Pancreas (tissue), 10 donors: Measurements from ENCODE around the gene SLC2A6. TPM values are rescaled to one million over a fixed set of nuclear protein-coding genes. Genes with fewer than 3 reads are reported as not detected.

ENCODE experiments used
- ATAC-seq, 4 donors: fragments of 200-7000 bp; cut with Tn5 transposase; one replicate each; pipeline versions ENCODE4 v1.8.0 to v1.9.1; 2020; ENCODE audit warnings: mild to moderate bottlenecking in 4 of 4, moderate library complexity in 4 of 4
- DNase-seq, 6 donors: peaks; one replicate each; pipeline ENCODE4 v3.0.0-alpha.2; 2020
- FAIRE-seq: peaks from 2 replicates; lab custom pipeline; 2012; peaks lifted over from hg19 to GRCh38; lab: Jason Lieb, UNC
- H3K27ac ChIP-seq, 4 donors: fragments of 200-600 bp; sonication (generic); 1 replicate in 3 of 4; 2 replicates in 1 of 4; pipeline versions ENCODE4 v1.5.0 to v1.8.0; 2020
- H3K27me3 ChIP-seq, 4 donors: fragments of 200-600 bp; one replicate each; pipeline ENCODE4 v1.8.0; 2021
- H3K36me3 ChIP-seq, 3 donors: fragments of 200-600 bp; sonication (generic) in 1 of 3; one replicate each; pipeline versions ENCODE4 v1.5.0 to v1.8.0; 2020 to 2021
- H3K4me1 ChIP-seq, 3 donors: fragments of 200-600 bp; one replicate each; pipeline ENCODE4 v1.8.0; 2021
- H3K4me3 ChIP-seq, 4 donors: fragments of 200-600 bp; sonication (generic) in 2 of 4; one replicate each; pipeline versions ENCODE4 v1.5.0 to v1.8.0; 2020 to 2021
- H3K9me3 ChIP-seq, 4 donors: fragments of 200-600 bp; one replicate each; pipeline ENCODE4 v1.8.0; 2021
- CTCF ChIP-seq, 4 donors: fragments of 200-600 bp; sonication (generic) in 3 of 4; IDR thresholded peaks; one replicate each; pipeline versions ENCODE4 v1.5.0 to v1.8.0; 2021; ENCODE audit warnings: antibody characterized with exemption in 4 of 4
- WGBS, 2 donors: extraction: QIAGEN DNeasy Blood & Tissue Kit; methylation state at CpG; one replicate each; pipeline ENCODE4 v1.1.7; 2013; 5-methylcytosine and 5-hydroxymethylcytosine counted together
- intact Hi-C, 3 donors: fragments of 100-400 bp; cut with DNase I; formaldehyde crosslinking; loops; one replicate each; pipeline versions ENCODE4 v1.11.1 to v1.14.2; 2022
- polyA plus RNA-seq, 2 donors: library from polyadenylated mRNA; stranded (reverse); fragments of 200-250 nt; gene quantifications; one replicate each; pipeline ENCODE4 v1.2.3, GENCODE V29; 2013
- total RNA-seq, 6 donors: library from RNA; stranded (reverse); fragmentation: NEBNext Ultra II Directional in 4 of 6; extraction: Animal tissue kit (Norgen Biotek cat#: 25700) in 4 of 6; gene quantifications; one replicate each; pipeline versions ENCODE4 v1.2.1 to v1.2.4, GENCODE V29; 2021 to 2023
- donor health status: healthy with polysubstance abuse.
- donor health status: DM: no; HTN: no; CAD: no; lungs with moderate emphysema.
- donor health status: DM: no; HTN: no; CAD: no.
- donor health status: control.
- donor health status: control.
- donor health status: Bipolar disorder and iron deficiency.
- donor health status: DM: yes; HTN: yes; CAD: no.
- donor health status: DM: no; HTN: no; CAD: no.
- donor health status: DM: no; HTN: no; CAD: no.
- donor health status: DM: yes; HTN: yes; CAD: no.

The SLC2A6 gene
- total and polyA plus RNA-seq, 8 donors, result 1.1 to 6.7 (median 3.9) TPM

DNA sequence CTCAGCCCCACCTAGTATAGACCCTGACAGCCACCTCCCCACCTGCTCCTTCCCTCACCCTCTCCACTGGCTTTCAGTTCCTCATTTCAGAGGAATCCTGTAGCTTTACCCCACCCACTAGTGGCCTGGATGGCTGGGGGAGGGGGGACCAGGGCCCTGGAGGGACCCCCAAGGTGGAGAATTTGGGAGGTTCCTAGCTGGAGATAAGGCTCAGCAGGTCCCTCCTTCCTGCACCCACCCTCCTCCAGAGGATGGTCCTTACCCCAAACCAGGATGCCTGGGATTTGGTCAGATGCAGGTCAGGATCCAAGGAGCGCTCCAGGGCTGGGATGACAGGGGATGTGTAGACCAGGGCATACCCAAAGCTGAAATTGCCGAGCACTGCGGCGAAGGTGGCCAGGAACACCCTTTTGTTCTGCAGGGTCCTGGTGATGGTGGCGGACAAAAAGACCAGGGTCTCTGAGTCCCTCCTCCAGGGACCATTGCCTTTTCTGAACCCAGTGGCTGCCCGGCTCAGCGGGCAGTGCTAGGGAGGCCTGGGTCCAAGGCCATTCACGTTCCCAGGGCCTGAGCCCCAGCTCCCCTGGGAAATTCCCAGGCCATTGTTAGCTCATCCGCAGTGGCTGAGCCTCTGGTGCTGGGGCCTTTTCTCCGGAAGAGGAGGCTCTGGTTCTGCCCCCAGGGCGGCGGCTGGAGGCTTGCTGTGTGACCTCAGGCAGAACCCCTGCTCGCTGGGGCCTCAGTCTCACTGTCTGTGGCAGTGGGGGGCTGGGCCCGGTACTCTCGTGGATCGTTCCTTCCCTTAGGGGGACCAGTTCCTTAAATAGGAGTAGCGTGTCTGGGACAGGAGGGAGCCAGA lies 678 bp downstream of the SLC2A6 start:
- no peak for TF ChIP-seq CTCF (IDR thresholded peaks at IDR 0.05)
- WGBS, 2 donors, result 37 to 42% methylated on average over 17 of the region's 17 CpGs
- Histone ChIP-seq H3K27me3 (no peaks in the 10 kb centered on the region), H3K36me3 (no peaks in the 10 kb centered on the region), H3K4me1 (peaks cover 0 to 12% (median 0%) of the 10 kb centered on the region in 3 donors), H3K4me3 (peak overlapping the region; percentile 2 to 58 (median 32)), H3K27ac (peak overlapping the region in 2 of 4 donors; percentile 10 to 36), H3K9me3 (no peaks in the 10 kb centered on the region)
- peak; percentile 2 to 54 (median 28) for ATAC-seq
- FAIRE-seq, result no peak
- peak in 2 of 6 donors; percentile 29 to 73 for DNase-seq
- intact Hi-C loops, result no loop called here

DNA sequence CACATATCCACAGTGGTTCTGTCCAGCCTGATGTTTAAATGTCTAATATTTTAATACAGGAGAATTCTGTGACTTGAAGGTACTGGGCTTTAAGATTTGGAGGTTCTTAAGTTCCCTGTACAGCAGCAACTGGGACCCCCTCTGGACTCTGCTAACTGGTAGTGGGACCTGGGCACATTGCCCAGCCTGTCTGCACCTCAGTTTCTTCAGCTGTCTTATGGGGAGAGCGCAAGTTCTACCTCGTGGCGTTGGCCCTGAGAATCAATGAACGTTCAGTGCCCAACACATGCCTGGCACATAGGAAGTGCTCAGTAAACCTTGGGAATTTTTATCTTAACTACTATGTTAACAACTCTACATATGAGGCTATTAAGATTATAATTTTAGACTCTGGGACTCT lies 1.4 kb downstream of the SLC2A6 start:
- 83 to 87% methylated on average over 4 of the region's 4 CpGs for WGBS, 2 donors
- H3K27ac ChIP-seq, result no peak overlapping the region

DNA sequence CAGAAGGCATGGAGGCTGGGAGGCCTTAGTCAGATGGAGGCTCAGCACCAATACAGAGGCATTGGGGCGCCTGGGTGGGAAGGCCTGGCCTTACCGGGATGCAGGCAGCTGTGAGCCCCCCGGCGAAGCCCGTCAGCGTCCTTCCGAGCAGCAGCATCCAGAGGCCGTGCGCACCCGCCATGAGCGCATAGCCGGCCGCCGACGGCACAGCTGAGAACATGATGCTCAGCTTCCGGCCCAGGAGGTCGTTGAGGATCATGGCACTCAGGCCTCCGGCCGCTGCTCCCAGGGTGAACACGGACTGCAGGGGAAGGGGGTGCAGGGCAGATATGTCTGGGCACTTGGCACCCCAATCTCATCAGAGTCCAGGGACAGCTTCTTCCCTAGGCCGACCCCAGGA lies 2.0 kb downstream of the SLC2A6 start:
- Histone ChIP-seq H3K27me3 (no peaks in the 10 kb centered on the region), H3K36me3 (no peaks in the 10 kb centered on the region), H3K9me3 (no peaks in the 10 kb centered on the region), H3K27ac (no peak overlapping the region), H3K4me1 (peaks cover 0 to 12% (median 0%) of the 10 kb centered on the region in 3 donors), H3K4me3 (no peak overlapping the region)
- DNase-seq (peak in 1 of 6 donors; percentile 66), ATAC-seq (no peak), FAIRE-seq (no peak)
- no peak for TF ChIP-seq CTCF (IDR thresholded peaks at IDR 0.05)
- intact Hi-C loops, result no loop called here
- WGBS, 2 donors, result 89 to 90% methylated on average over 20 to 21 of the region's 21 CpGs

More for the DNA sequence above, 1.4 kb downstream of the SLC2A6 start:
- TF ChIP-seq CTCF (IDR thresholded peaks at IDR 0.05), result no peak
- no peak for FAIRE-seq
- peak in 1 of 6 donors; percentile 17 for DNase-seq
- H3K4me3 ChIP-seq, result no peak overlapping the region
- H3K36me3 ChIP-seq, result no peaks in the 10 kb centered on the region
- ATAC-seq, result no peak
- H3K9me3 ChIP-seq, result no peaks in the 10 kb centered on the region
- peaks cover 0 to 12% (median 0%) of the 10 kb centered on the region in 3 donors for H3K4me1 ChIP-seq
- intact Hi-C loops, result no loop called here
- no peaks in the 10 kb centered on the region for H3K27me3 ChIP-seq

GRCh38 chr9:133476036-133476931 lies 2.6 kb downstream of the SLC2A6 start:
- TF ChIP-seq CTCF (IDR thresholded peaks at IDR 0.05), result no peak
- ATAC-seq (no peak), DNase-seq (peak in 1 of 6 donors; percentile 43), FAIRE-seq (no peak)
- Histone ChIP-seq H3K27ac (no peak overlapping the region), H3K4me3 (no peak overlapping the region), H3K36me3 (no peaks in the 10 kb centered on the region), H3K9me3 (no peaks in the 10 kb centered on the region), H3K4me1 (peaks cover 0 to 12% (median 0%) of the 10 kb centered on the region in 3 donors), H3K27me3 (no peaks in the 10 kb centered on the region)
- WGBS, 2 donors, result 80 to 87% methylated on average over 27 of the region's 27 CpGs
- intact Hi-C loops, result no loop called here
